ENCODE data around the gene PRM2.

Gene PRM2

DNA sequence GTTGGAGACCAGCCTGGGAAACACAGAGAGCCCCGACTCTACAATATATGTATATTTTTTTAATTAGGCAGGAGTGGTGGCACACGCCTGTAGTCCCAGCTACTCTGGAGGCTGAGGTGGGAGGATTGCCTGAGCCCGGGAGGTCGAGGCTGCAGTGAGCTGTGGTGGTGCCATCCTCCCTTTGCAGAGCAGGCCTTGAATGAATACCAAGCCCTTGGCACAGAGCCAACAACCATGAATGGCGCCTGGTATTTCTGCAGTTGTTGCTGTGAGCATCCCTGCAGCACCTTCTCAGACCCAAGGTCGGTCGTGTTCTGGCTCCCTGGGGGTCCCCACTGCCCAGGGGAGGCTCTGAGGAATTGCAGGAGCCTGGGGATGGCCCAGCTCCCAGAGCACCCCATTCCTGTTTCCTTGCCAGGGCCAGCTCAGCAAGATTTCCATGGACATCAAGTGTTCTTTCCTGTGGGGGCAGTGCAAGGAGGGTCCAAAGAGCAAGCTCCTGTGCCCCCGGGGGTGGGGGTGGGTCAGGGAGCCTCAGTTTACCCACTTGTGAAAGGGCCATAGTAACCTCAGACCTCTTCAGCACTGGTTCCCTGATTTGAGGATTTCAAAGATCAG, 43.4 kb upstream of the PRM2 start:
- no peak for DNase-seq (ENCODE audit: low read depth)
- H3K4me3 ChIP-seq (replicated peaks; ENCODE audit: low read depth, low read length), result no peak overlapping the region
- TF ChIP-seq, protein P1, sequence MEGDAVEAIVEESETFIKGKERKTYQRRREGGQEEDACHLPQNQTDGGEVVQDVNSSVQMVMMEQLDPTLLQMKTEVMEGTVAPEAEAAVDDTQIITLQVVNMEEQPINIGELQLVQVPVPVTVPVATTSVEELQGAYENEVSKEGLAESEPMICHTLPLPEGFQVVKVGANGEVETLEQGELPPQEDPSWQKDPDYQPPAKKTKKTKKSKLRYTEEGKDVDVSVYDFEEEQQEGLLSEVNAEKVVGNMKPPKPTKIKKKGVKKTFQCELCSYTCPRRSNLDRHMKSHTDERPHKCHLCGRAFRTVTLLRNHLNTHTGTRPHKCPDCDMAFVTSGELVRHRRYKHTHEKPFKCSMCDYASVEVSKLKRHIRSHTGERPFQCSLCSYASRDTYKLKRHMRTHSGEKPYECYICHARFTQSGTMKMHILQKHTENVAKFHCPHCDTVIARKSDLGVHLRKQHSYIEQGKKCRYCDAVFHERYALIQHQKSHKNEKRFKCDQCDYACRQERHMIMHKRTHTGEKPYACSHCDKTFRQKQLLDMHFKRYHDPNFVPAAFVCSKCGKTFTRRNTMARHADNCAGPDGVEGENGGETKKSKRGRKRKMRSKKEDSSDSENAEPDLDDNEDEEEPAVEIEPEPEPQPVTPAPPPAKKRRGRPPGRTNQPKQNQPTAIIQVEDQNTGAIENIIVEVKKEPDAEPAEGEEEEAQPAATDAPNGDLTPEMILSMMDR (IDR thresholded peaks at IDR 0.05; ENCODE audit: low read length, missing control alignments), result no peak

DNA sequence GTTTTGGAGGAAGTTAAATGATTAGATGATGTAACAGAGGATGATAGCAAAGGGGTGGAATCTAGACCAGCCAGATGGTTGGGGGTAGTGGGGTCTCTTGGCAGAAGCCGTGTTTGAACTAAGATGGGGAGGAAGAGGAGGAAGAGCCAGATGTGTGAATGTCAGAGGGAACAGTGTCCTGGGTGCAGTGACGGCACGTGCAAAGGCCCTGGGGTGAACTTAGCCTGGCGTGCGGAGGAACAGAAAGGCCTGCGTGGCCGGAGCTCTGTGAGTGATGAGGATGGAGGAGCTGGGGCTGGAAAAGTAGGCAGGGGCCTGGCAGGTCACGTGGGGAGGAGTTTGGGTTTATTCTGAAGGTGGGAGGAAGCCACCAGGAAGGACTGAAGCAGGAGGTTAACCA, 42.5 kb upstream of the PRM2 start:
- TF ChIP-seq, protein P1 (IDR thresholded peaks at IDR 0.05; ENCODE audit: low read length, missing control alignments), result no peak
- DNase-seq (ENCODE audit: low read depth), result no peak
- no peak overlapping the region for H3K4me3 ChIP-seq (replicated peaks; ENCODE audit: low read depth, low read length)

DNA sequence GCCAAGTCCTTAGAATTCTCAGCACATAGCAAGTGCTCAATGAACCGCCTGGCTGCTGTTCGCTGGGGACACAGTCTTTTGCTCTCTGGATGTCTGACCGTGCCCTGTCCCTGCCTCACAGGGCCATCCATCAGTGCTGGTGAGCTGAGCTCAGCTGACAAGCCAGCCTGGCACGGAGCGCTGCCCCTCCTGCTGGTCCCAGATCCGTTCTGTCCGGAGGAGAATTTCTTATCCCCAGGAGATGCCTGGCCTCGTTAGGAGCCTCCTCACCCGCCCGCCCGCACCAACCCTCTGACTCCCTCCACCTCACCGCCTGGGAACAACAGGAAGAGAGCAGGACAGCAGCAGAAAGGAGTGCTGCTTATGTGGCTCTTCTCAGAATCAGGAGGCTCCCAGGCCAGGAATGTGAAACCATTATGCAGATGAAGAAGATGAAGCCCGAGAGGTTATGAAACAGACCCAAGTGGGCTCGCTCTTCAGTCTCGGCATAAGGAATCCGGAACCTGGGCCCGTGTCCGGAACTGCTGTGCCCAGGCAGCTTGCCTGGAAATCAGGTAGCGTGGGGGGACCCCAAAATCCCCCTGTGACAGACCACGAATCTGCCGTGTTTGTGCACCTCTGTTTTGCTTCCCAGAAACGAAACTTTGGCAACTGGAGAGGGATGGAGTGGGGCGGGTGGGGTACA, 40.2 kb upstream of the PRM2 start:
- TF ChIP-seq, protein P1 (IDR thresholded peaks at IDR 0.05; ENCODE audit: low read length, missing control alignments), result no peak
- H3K4me3 ChIP-seq (replicated peaks; ENCODE audit: low read depth, low read length), result no peak overlapping the region
- DNase-seq (ENCODE audit: low read depth), result no peak

DNA sequence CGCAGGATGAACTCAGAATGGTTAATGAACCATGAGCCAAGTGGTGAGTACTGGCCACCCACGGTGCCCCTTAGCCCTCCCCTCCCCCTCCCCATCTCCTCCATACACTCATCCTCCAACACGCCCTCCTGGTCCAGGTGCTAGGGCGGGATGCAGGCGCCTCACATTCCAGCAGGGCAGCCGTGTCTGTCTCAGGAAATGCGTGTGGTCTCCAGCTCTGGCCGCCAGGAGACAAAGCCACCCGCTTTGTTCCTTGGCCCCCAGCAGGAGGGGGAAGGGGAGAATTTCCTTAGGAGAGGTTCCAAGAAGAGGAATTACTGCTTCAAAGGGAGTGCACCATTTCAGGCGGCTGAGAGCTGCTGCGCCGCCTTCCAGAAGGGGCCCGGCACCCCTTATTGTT, 39.2 kb upstream of the PRM2 start:
- DNase-seq (ENCODE audit: low read depth), result peak; percentile 70
- TF ChIP-seq, protein P1 (IDR thresholded peaks at IDR 0.05; ENCODE audit: low read length, missing control alignments), result peak; percentile 29
- no peak overlapping the region for H3K4me3 ChIP-seq (replicated peaks; ENCODE audit: low read depth, low read length)

DNA sequence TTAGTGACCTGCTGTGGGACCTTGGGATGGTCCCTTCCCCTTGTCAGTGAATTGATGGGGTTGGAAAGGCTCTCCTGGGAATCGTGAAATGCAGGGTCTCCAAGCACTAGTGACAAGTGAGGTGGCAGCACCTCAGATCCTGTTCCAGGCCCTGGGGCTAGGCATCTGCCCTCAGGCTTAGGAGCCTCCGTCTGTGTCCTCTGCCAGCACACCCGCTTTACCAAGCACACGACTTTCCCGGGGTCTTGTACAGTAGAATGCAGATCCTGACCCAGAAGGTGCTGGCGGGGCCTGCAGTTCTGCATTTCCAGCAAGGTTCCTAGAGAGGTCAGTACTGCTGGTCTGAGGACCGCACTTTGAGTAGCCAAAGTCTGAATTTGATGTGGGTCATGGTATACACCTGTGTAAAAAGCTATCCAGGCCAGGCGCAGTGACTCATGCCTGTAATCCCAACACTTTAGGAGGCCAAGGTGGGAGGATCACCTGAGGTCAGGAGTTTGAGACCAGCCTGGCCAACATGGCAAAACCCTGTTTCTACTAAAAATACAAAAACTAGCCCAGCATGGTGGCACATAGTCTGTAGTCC, 38.1 kb upstream of the PRM2 start:
- no peak for DNase-seq (ENCODE audit: low read depth)
- no peak overlapping the region for H3K4me3 ChIP-seq (replicated peaks; ENCODE audit: low read depth, low read length)
- TF ChIP-seq, protein P1 (IDR thresholded peaks at IDR 0.05; ENCODE audit: low read length, missing control alignments), result no peak

DNA sequence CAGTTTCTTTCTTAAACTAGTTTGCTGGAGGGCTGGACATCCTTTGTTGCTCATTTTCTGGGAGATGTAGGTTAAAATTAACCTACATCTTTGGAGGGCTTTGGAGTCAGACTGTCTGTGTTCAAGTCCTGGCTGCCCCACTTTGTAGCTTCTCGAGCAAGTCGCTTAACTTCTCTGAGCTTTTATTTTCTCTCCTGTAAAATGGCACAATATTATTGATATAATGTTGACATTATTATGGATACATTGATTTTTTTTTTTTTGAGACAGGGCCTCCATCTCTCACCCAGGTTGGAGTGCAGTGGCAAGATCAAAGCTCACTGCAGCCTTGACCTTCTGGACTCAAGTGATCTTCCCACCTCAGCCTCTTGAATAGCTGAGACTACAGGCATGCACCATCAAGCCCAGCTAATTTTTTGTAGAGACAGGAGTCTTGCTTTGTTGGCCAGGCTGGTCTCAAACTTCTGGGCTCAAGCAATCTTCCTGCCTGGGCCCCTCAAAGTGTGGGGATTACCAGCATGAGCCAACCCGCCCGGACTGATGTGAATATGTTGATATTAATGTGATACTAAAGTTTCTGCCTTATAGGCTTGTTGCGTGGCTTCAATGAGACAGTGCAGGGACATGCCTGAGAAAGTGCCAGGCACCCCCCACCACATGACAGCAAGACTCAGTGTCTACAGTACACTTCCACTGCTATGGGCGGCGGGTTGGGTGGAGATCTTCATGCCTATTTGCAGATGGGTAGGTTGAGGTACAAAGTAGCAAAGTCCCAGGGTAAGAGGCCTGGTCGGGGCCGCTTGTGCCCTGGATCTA, 37.4 kb upstream of the PRM2 start:
- no peak overlapping the region for H3K4me3 ChIP-seq (replicated peaks; ENCODE audit: low read depth, low read length)
- TF ChIP-seq, protein P1 (IDR thresholded peaks at IDR 0.05; ENCODE audit: low read length, missing control alignments), result no peak
- no peak for DNase-seq (ENCODE audit: low read depth)

Measured in fibroblast of pulmonary artery (primary cell).